Measurements from ENCODE around the gene PARN. TPM values are rescaled to one million over a fixed set of nuclear protein-coding genes. Genes with fewer than 3 reads are reported as not detected.
"Not testable (repeated sequence)": the region's sequence is repeated elsewhere in the genome, so short reads cannot be mapped to it uniquely, and the experiment has no call there.

The PARN gene
- total and polyA plus RNA-seq, 2 of the 8 experiments (the other 6 are each of a cell fraction or from before 2014, with no cell fraction given), result 24.5 to 44.6 TPM

GRCh38 chr16:14398014-14398717, 231.9 kb downstream of the PARN start (continued):
- no peak for TF ChIP-seq TEAD4 (IDR thresholded peaks at IDR 0.05; ENCODE audit: low read depth, low read length)
- no peak for TF ChIP-seq RXRA (IDR thresholded peaks at IDR 0.05; ENCODE audit: insufficient read depth, low read depth, low read length)

GRCh38 chr16:14395710-14396304, 234.3 kb downstream of the PARN start:
- H3K4ac ChIP-seq (replicated peaks; ENCODE audit: insufficient read length, low read depth, low read length); H3K9me3 ChIP-seq (ENCODE audit: insufficient read depth in 2 of 2, low read depth in 1 of 2, low read length in 1 of 2); POLR2A ChIA-PET (ENCODE audit: partially characterized antibody); H3K23me2 ChIP-seq (ENCODE audit: low read depth, low read length); H3K79me1 ChIP-seq (ENCODE audit: low read depth, low read length); H4K20me1 ChIP-seq (replicated peaks in 1 of 2; ENCODE audit: control insufficient read depth in 1 of 2, insufficient read depth in 2 of 2, low read length in 2 of 2); H2BK20ac ChIP-seq (ENCODE audit: low read length); H4K91ac ChIP-seq (replicated peaks; ENCODE audit: insufficient read length, low read length); H2BK5ac ChIP-seq (ENCODE audit: low read depth, low read length); H3K56ac ChIP-seq (replicated peaks; ENCODE audit: insufficient read length, low read depth, low read length); H3K23ac ChIP-seq (ENCODE audit: insufficient read length); DNase-seq (ENCODE audit: low read depth in 1 of 2, low spot score in 2 of 2); H3K36me3 ChIP-seq (ENCODE audit: control insufficient read depth in 2 of 4, insufficient read depth in 4 of 4, low read length in 3 of 4); H2AK5ac ChIP-seq (ENCODE audit: low read depth, low read length); H2AFZ ChIP-seq (ENCODE audit: low read length); H3K18ac ChIP-seq (ENCODE audit: extremely low read depth, low read length); H3K4me1 ChIP-seq (replicated peaks in 1 of 4; ENCODE audit: control insufficient read depth in 3 of 4, insufficient read depth in 4 of 4, low read length in 3 of 4); H4K5ac ChIP-seq (ENCODE audit: insufficient read length, low read depth, low read length); H2BK15ac ChIP-seq (ENCODE audit: low read length); H2BK120ac ChIP-seq (replicated peaks; ENCODE audit: low read depth, low read length); H3K27me3 ChIP-seq (replicated peaks in 1 of 4; ENCODE audit: control insufficient read depth in 3 of 4, extremely low read depth in 1 of 4, insufficient read depth in 3 of 4, low read length in 3 of 4); FAIRE-seq; H3K4me3 ChIP-seq (ENCODE audit: extremely low read depth in 1 of 4, insufficient read depth in 2 of 4, low read depth in 3 of 4, low read length in 4 of 4); H3K14ac ChIP-seq (ENCODE audit: insufficient read length); H3K4me2 ChIP-seq (ENCODE audit: insufficient read depth in 1 of 2, low read depth in 2 of 2, low read length in 2 of 2); H3K79me2 ChIP-seq (ENCODE audit: control insufficient read depth in 1 of 2, insufficient read depth in 2 of 2, low read length in 2 of 2); H3K27ac ChIP-seq (ENCODE audit: low read depth, low read length); H4K8ac ChIP-seq (ENCODE audit: extremely low read depth, insufficient read depth, low read length); H2BK12ac ChIP-seq (ENCODE audit: low read depth, low read length); H3K9ac ChIP-seq (replicated peaks in 1 of 4; ENCODE audit: extremely low read depth in 1 of 4, low read depth in 3 of 4, low read length in 3 of 4): not testable (repeated sequence)
- 96% methylated on average over 10 of the region's 10 CpGs; no CpG with 5 or more reads in 1 of the 2 experiments for WGBS, 2 experiments (ENCODE audit: extremely low coverage in 1 of 2, insufficient coverage in 1 of 2, insufficient read length in 1 of 2, insufficient replicate concordance in 2 of 2, low coverage in 1 of 2, low lambda C conversion rate in 2 of 2, missing lambda C conversion rate in 1 of 2)
- CTCF ChIA-PET (ENCODE audit: partially characterized antibody), result interaction anchor here (1.4 to 1.5 kb wide), 2 partner anchors 30 to 97 kb away, joined by 3 to 6 read pairs; no protein-coding TSS in a partner anchor
